HepG2 (cell line): Measurements from ENCODE around the gene SMARCB1. TPM values are rescaled to one million over a fixed set of nuclear protein-coding genes. Genes with fewer than 3 reads are reported as not detected.

Source experiments
- MEIS1 ChIP-seq: sonication (generic); formaldehyde crosslinking; IDR thresholded peaks from 2 replicates; pipeline ENCODE4 v1.9.0; 2021; ENCODE audit warnings: mild to moderate bottlenecking, missing genetic modification reagents, moderate library complexity, borderline replicate concordance
- NFIB ChIP-seq: sonication (generic); formaldehyde crosslinking; IDR thresholded peaks from 2 replicates; pipeline ENCODE4 v1.9.0; 2021; ENCODE audit warnings: missing genetic modification reagents, mild to moderate bottlenecking, borderline replicate concordance
- RXRA ChIP-seq: sonication (generic); formaldehyde crosslinking; IDR thresholded peaks from 2 replicates; pipeline ENCODE4 v1.5.1; 2020; ENCODE audit warnings: missing genetic modification reagents
- SIN3A ChIP-seq: IDR thresholded peaks from 2 replicates; pipeline ENCODE4 v1.6.1; 2011; ENCODE audit warnings: low read depth, mild to moderate bottlenecking, control low read depth, low read length, borderline replicate concordance
- SP2 ChIP-seq: sonication (generic); formaldehyde crosslinking; IDR thresholded peaks from 2 replicates; pipeline ENCODE4 v1.5.1; 2020; ENCODE audit warnings: mild to moderate bottlenecking, missing genetic modification reagents
- TGIF2 ChIP-seq: IDR thresholded peaks from 2 replicates; pipeline ENCODE4 v1.6.1; 2016; ENCODE audit warnings: control low read depth, missing compliant biosample characterization
- ZNF343 ChIP-seq: sonication (generic); formaldehyde crosslinking; IDR thresholded peaks from 2 replicates; pipeline ENCODE4 v1.4.0; 2020; ENCODE audit warnings: mild to moderate bottlenecking, missing genetic modification reagents
- ZNF44 ChIP-seq: sonication (generic); formaldehyde crosslinking; IDR thresholded peaks from 2 replicates; pipeline ENCODE4 v1.5.1; 2020; ENCODE audit warnings: mild to moderate bottlenecking, missing genetic modification reagents
- ZSCAN9 ChIP-seq: IDR thresholded peaks from 2 replicates; pipeline ENCODE4 v1.6.1; 2016; ENCODE audit warnings: borderline replicate concordance
- polyA plus RNA-seq, 8 experiments: library from polyadenylated mRNA; depleted of rRNA in 3 of 8; stranded (reverse) in 7 of 8; unstranded in 1 of 8; fragments of >200 nt; fragmentation: Illumina TruSeq in 4 of 8; extraction: Trizol in 4 of 8; gene quantifications; 2 replicates each; pipeline versions ENCODE4 v1.2.1 to v1.2.3, GENCODE V29; 2011 to 2016; ENCODE audit warnings: low read depth in 4 of 8, missing spikeins in 1 of 8, mixed read lengths in 1 of 8; ENCODE audit not compliant: insufficient read depth in 1 of 8
- total RNA-seq, 5 experiments: library from RNA; depleted of rRNA; stranded (reverse); fragments of >200 nt; fragmentation: Illumina TruSeq; extraction: Trizol; gene quantifications; 2 replicates each; pipeline ENCODE4 v1.2.3, GENCODE V29; 2016; ENCODE audit warnings: low read depth in 1 of 5
- TF ChIP-seq, protein P1 (sequence below): sonication (generic); formaldehyde crosslinking; IDR thresholded peaks from 2 replicates; pipeline ENCODE4 v1.8.0; 2022; ENCODE audit warnings: missing genetic modification reagents, mild to moderate bottlenecking, borderline replicate concordance
- TF ChIP-seq, protein P2 (sequence below): sonication (generic); formaldehyde crosslinking; IDR thresholded peaks from 2 replicates; pipeline ENCODE4 v1.8.0; 2022; ENCODE audit warnings: missing genetic modification reagents, low read depth, mild to moderate bottlenecking, borderline replicate concordance
- TF ChIP-seq, protein P3 (sequence below): sonication (generic); formaldehyde crosslinking; IDR thresholded peaks from 2 replicates; pipeline ENCODE4 v1.4.0; 2020; ENCODE audit warnings: mild to moderate bottlenecking, missing genetic modification reagents
- TF ChIP-seq, protein P4 (sequence below), 2 experiments: IDR thresholded peaks; 2 replicates each; pipeline ENCODE4 v1.6.1; 2011 to 2012; ENCODE audit warnings: low read length in 2 of 2, borderline replicate concordance in 1 of 2, low read depth in 1 of 2, mild to moderate bottlenecking in 1 of 2, moderate library complexity in 1 of 2
- TF ChIP-seq, protein P5 (sequence below): sonication (generic); formaldehyde crosslinking; IDR thresholded peaks from 2 replicates; pipeline ENCODE4 v1.9.0; 2021; ENCODE audit warnings: mild to moderate bottlenecking, missing genetic modification reagents
- TF ChIP-seq, protein P6 (sequence below): sonication (generic); formaldehyde crosslinking; IDR thresholded peaks from 2 replicates; pipeline ENCODE4 v1.4.0; 2020; ENCODE audit warnings: mild to moderate bottlenecking, missing genetic modification reagents

Gene SMARCB1
- total and polyA plus RNA-seq, 2 of the 13 experiments (the other 11 are each of a cell fraction or from before 2014, with no cell fraction given) = 74.0 to 166 TPM

DNA sequence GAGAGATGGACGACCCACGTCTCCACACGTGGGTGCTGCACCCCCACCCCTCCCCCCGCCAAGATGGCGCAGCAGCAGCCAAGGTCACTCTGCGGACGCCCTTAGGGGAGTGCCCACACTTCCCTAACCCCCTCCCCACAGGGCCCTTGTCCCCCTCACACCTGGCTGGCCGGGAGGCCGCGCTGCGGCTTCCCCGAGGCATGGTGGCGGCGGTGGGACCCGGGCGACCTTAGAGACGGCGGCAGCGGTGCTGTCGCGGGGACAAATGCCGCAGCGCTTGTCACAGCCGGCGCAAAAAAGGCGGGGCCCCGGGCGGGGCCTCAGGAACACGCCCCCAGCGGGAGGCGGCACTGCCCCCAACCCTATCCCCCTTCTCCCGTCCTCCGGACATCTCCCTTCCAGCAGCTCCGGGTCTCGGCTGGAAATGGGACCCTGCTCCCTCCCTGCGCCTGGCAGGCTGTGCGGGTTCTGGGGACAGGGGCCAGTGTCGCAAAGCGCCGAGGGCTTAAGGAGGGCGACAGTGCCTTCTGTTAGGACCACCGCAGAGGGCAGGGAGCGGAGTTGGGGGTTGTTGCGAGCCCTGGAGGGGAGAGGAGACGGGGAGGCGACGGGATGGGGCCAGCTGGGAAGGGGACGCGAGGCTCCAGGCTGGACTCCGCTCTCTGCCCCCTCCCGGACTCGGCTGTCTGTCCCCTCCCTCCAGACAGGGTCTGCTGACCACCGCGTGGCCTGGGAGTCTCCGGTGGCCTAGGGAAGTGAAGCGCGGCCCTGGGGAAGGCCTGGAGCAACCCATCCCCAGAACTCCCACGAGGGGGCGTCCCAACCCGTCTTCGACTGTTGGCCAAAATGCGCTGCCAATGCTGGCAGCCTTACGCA is 18.9 kb upstream of the SMARCB1 start, which contains the start of gene CHCHD10 (continued):
- no peak for TF ChIP-seq NFIB (CRISPR knock-in tag)
- TF ChIP-seq, protein P1, sequence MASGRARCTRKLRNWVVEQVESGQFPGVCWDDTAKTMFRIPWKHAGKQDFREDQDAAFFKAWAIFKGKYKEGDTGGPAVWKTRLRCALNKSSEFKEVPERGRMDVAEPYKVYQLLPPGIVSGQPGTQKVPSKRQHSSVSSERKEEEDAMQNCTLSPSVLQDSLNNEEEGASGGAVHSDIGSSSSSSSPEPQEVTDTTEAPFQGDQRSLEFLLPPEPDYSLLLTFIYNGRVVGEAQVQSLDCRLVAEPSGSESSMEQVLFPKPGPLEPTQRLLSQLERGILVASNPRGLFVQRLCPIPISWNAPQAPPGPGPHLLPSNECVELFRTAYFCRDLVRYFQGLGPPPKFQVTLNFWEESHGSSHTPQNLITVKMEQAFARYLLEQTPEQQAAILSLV (CRISPR knock-in tag) = peak; percentile 86; the same call in 1 of the 2 replicates
- TF ChIP-seq, protein P2, sequence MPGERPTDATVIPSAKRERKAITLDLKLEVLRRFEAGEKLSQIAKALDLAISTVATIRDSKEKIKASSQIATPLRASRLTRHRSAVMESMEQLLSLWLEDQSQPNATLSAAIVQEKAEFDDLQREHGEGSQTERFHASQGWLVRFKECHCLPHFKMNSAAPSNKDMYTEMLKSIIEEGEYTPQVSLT (CRISPR knock-in tag) = no peak
- TF ChIP-seq, protein P3, sequence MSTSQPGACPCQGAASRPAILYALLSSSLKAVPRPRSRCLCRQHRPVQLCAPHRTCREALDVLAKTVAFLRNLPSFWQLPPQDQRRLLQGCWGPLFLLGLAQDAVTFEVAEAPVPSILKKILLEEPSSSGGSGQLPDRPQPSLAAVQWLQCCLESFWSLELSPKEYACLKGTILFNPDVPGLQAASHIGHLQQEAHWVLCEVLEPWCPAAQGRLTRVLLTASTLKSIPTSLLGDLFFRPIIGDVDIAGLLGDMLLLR (CRISPR knock-in tag) = no peak; the same call in 1 of the 2 replicates
- TF ChIP-seq, protein P4, sequence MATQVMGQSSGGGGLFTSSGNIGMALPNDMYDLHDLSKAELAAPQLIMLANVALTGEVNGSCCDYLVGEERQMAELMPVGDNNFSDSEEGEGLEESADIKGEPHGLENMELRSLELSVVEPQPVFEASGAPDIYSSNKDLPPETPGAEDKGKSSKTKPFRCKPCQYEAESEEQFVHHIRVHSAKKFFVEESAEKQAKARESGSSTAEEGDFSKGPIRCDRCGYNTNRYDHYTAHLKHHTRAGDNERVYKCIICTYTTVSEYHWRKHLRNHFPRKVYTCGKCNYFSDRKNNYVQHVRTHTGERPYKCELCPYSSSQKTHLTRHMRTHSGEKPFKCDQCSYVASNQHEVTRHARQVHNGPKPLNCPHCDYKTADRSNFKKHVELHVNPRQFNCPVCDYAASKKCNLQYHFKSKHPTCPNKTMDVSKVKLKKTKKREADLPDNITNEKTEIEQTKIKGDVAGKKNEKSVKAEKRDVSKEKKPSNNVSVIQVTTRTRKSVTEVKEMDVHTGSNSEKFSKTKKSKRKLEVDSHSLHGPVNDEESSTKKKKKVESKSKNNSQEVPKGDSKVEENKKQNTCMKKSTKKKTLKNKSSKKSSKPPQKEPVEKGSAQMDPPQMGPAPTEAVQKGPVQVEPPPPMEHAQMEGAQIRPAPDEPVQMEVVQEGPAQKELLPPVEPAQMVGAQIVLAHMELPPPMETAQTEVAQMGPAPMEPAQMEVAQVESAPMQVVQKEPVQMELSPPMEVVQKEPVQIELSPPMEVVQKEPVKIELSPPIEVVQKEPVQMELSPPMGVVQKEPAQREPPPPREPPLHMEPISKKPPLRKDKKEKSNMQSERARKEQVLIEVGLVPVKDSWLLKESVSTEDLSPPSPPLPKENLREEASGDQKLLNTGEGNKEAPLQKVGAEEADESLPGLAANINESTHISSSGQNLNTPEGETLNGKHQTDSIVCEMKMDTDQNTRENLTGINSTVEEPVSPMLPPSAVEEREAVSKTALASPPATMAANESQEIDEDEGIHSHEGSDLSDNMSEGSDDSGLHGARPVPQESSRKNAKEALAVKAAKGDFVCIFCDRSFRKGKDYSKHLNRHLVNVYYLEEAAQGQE (IDR thresholded peaks at IDR 0.05; ENCODE audit: borderline replicate concordance in 1 of 2, low read depth in 1 of 2, low read length in 2 of 2) = no peak
- peak; percentile 52 for TF ChIP-seq TGIF2 (CRISPR knock-in tag)
- TF ChIP-seq RXRA (CRISPR knock-in tag) = peak; percentile 55; the same call in 1 of the 2 replicates
- peak; percentile 53; the same call in 1 of the 2 replicates for TF ChIP-seq SIN3A
- TF ChIP-seq, protein P5, sequence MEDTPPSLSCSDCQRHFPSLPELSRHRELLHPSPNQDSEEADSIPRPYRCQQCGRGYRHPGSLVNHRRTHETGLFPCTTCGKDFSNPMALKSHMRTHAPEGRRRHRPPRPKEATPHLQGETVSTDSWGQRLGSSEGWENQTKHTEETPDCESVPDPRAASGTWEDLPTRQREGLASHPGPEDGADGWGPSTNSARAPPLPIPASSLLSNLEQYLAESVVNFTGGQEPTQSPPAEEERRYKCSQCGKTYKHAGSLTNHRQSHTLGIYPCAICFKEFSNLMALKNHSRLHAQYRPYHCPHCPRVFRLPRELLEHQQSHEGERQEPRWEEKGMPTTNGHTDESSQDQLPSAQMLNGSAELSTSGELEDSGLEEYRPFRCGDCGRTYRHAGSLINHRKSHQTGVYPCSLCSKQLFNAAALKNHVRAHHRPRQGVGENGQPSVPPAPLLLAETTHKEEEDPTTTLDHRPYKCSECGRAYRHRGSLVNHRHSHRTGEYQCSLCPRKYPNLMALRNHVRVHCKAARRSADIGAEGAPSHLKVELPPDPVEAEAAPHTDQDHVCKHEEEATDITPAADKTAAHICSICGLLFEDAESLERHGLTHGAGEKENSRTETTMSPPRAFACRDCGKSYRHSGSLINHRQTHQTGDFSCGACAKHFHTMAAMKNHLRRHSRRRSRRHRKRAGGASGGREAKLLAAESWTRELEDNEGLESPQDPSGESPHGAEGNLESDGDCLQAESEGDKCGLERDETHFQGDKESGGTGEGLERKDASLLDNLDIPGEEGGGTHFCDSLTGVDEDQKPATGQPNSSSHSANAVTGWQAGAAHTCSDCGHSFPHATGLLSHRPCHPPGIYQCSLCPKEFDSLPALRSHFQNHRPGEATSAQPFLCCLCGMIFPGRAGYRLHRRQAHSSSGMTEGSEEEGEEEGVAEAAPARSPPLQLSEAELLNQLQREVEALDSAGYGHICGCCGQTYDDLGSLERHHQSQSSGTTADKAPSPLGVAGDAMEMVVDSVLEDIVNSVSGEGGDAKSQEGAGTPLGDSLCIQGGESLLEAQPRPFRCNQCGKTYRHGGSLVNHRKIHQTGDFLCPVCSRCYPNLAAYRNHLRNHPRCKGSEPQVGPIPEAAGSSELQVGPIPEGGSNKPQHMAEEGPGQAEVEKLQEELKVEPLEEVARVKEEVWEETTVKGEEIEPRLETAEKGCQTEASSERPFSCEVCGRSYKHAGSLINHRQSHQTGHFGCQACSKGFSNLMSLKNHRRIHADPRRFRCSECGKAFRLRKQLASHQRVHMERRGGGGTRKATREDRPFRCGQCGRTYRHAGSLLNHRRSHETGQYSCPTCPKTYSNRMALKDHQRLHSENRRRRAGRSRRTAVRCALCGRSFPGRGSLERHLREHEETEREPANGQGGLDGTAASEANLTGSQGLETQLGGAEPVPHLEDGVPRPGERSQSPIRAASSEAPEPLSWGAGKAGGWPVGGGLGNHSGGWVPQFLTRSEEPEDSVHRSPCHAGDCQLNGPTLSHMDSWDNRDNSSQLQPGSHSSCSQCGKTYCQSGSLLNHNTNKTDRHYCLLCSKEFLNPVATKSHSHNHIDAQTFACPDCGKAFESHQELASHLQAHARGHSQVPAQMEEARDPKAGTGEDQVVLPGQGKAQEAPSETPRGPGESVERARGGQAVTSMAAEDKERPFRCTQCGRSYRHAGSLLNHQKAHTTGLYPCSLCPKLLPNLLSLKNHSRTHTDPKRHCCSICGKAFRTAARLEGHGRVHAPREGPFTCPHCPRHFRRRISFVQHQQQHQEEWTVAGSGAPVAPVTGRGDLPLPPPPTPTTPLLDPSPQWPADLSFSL (CRISPR knock-in tag) = no peak
- peak; percentile 35; the same call in 1 of the 2 replicates for TF ChIP-seq MEIS1
- peak; percentile 85; the same call in 1 of the 2 replicates for TF ChIP-seq ZNF343 (CRISPR knock-in tag)
- TF ChIP-seq ZNF44 (CRISPR knock-in tag) = no peak
- peak; percentile 2; the same call in 1 of the 2 replicates for TF ChIP-seq SP2 (CRISPR knock-in tag)
- TF ChIP-seq ZSCAN9 (CRISPR knock-in tag) = no peak
- TF ChIP-seq, protein P6, sequence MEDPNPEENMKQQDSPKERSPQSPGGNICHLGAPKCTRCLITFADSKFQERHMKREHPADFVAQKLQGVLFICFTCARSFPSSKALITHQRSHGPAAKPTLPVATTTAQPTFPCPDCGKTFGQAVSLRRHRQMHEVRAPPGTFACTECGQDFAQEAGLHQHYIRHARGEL (CRISPR knock-in tag) = no peak
